AG10803 (cell line): ENCODE data around the gene CNGA1.

Experiments
- DNase-seq: peaks from one replicate; pipeline ENCODE4 v3.0.0; 2010; ENCODE audit warnings: low read depth
- H3K4me3 ChIP-seq: 2 replicates; pipeline ENCODE4 v1.5.1; 2011; ENCODE audit warnings: mild to moderate bottlenecking, low read length, control low read depth
- TF ChIP-seq, protein P1 (sequence below): conservative IDR thresholded peaks from 2 replicates; pipeline ENCODE4 v1.5.1; 2011; ENCODE audit warnings: mild to moderate bottlenecking, low read length, control low read depth, inconsistent platforms

The CNGA1 gene

DNA sequence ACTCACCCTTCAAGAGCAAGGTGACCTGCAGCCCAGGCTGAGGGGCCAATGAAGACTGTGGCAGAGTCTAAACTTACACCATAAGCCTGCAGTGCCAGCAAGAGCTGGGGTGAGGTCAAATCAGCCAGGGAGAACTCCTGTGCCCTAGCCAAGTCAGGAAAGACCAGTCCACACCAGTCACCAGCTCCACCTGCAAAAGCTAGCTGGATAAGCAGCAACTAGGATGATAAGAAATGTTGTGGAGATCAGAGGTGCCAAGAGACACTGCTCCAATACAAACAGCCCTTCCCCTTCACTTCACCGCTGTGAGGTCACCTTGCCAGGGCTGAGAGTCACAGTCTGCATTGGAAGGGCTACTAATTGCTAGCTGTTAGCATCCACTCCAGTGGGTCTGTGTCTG lies 31.4 kb upstream of the CNGA1 start:
- TF ChIP-seq, protein P1, sequence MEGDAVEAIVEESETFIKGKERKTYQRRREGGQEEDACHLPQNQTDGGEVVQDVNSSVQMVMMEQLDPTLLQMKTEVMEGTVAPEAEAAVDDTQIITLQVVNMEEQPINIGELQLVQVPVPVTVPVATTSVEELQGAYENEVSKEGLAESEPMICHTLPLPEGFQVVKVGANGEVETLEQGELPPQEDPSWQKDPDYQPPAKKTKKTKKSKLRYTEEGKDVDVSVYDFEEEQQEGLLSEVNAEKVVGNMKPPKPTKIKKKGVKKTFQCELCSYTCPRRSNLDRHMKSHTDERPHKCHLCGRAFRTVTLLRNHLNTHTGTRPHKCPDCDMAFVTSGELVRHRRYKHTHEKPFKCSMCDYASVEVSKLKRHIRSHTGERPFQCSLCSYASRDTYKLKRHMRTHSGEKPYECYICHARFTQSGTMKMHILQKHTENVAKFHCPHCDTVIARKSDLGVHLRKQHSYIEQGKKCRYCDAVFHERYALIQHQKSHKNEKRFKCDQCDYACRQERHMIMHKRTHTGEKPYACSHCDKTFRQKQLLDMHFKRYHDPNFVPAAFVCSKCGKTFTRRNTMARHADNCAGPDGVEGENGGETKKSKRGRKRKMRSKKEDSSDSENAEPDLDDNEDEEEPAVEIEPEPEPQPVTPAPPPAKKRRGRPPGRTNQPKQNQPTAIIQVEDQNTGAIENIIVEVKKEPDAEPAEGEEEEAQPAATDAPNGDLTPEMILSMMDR, result no peak

DNA sequence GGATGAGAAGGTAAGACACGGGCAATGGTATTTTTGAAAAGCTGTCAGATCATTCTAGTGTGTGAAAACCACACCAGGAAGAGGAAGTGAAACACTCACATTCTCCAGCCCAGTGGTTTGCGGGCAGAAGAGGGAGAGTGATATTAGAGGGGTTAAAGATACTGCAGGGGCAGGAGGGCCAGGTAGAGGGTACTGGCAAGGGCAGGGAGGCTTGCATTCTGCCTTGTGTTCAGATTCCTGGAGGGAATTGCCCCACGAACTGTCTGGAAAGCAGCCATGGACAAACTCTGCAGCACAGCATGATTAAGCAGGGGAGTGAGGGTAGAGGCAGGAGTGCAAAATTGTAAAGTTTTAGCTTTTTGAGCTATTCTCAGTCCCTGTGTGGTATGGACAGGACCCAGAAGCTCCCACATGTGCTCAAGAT lies 31.0 kb upstream of the CNGA1 start:
- DNase-seq, result no peak
- TF ChIP-seq, protein P1, result no peak
- H3K4me3 ChIP-seq, result no peak overlapping the region

More for the DNA sequence above, 31.4 kb upstream of the CNGA1 start:
- DNase-seq, result no peak
- no peak overlapping the region for H3K4me3 ChIP-seq

DNA sequence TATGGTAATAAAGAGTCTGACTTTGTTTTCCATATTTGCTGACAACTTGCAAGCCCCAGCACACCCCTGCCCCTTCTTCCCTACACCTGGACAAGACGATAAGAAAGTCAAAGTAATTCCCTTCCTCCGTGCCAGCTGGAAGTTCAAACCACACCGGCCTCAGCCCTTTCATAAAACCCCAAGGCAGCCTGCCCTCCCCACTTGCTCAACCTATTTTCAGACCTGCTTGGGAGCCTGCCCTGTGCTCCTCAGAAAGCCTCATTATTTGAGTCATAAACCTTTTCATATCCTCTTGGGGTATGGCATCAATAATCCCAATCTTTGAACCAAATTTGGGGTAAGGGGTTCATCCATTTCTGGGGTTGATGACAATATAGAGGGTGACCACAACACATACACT lies 29.6 kb upstream of the CNGA1 start:
- DNase-seq, result no peak
- TF ChIP-seq, protein P1, result no peak
- no peak overlapping the region for H3K4me3 ChIP-seq

DNA sequence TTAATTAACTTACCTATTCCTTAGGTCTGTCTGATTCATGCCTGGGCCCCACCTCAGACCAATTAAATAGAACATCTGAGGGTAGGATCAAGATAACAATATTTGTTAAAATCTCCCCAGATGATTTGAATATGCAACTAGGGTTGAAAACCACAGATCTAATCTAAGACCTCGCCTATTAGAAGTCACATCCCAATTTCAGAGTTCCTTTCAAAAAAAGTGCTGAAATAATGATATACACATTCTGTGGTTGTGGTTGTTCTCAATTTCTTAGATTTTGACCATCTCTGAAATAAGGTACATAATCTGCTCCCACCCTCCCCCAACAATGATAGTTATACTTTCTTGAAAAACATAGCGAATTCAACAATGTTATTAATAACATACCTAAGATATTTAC lies 27.8 kb upstream of the CNGA1 start:
- TF ChIP-seq, protein P1, result no peak
- H3K4me3 ChIP-seq, result no peak overlapping the region

DNA sequence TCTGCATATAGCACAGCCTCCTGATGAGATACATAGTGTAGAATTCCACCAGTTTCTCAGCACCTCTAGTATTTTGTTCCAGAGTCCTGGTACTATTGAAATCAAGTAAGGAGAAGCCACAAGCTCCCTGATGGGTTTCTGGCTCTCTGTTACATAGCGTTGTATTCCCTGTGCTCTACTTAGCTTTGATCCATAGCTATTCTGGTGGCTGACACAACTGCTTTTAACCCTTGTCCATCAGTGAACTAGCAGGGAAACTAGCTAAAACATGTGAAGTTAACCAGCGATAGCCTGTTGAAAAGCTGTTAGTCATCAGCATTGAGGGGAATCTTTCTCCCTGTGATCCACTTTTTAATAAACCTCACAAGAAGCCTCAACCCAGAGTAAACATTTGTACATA lies 27.0 kb upstream of the CNGA1 start:
- H3K4me3 ChIP-seq, result no peak overlapping the region
- TF ChIP-seq, protein P1, result no peak

More for the DNA sequence above, 27.8 kb upstream of the CNGA1 start:
- no peak for DNase-seq

DNA sequence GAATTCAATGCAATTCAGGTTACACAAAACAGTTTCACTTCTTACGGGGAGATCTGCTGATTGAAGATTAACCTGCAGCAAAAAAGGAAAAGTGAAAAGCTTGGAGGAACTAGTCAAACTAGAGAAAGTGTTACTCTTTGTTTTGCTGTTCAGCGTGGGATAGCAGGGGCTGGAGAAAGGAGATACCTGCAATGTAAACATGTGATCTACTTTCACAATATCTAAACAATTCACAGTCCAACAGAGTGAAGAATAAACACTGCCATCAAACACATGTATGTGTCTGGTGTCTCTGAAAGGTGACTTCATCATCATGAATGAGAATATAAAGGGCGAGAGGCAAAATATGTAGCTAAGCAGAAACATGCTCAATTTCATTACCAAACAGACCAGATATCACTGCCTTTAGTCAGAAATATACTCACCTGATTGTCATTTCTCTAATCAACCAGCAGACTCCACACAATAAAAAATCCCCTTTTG lies 26.5 kb upstream of the CNGA1 start:
- TF ChIP-seq, protein P1, result no peak
- H3K4me3 ChIP-seq, result no peak overlapping the region
- DNase-seq, result no peak

More for the DNA sequence above, 27.0 kb upstream of the CNGA1 start:
- DNase-seq, result no peak

DNA sequence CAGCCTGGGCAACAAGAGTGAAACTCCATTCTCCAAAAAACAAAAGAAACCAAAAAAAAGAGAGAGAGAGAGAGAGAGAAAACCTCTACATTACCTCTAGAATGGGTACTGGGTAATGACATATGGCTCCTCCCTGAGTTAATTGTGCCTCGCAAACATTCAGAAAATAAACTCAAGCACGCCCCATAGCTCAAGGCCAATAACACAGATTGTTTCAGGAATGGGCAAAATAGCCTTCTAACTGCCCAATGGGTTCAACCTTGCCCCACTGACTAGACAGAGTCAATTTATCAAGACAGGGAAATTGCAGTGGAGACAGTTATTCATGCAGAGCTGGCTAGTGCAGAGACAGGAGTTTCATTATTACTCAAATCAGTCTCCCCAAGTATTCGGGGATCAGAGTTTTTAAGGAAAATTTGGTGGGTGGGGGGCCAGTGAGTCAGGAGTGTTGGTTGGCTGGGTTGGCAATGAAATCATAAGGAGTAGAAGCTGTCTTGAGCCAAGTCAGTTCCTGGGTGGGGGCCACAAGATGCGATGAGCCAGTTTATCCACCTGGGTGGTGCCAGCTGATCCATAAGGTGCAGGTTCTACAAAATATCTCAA lies 25.2 kb upstream of the CNGA1 start:
- DNase-seq, result no peak
- TF ChIP-seq, protein P1, result no peak
- no peak overlapping the region for H3K4me3 ChIP-seq
